GM10847 (cell line): ENCODE measurements around the gene TAAR1.

Experiments used
- POLR2A ChIP-seq: IDR thresholded peaks from 2 replicates; pipeline ENCODE4 v1.6.1; 2011; ENCODE audit not compliant: insufficient read length; ENCODE audit errors: extremely low read depth

The TAAR1 gene

DNA sequence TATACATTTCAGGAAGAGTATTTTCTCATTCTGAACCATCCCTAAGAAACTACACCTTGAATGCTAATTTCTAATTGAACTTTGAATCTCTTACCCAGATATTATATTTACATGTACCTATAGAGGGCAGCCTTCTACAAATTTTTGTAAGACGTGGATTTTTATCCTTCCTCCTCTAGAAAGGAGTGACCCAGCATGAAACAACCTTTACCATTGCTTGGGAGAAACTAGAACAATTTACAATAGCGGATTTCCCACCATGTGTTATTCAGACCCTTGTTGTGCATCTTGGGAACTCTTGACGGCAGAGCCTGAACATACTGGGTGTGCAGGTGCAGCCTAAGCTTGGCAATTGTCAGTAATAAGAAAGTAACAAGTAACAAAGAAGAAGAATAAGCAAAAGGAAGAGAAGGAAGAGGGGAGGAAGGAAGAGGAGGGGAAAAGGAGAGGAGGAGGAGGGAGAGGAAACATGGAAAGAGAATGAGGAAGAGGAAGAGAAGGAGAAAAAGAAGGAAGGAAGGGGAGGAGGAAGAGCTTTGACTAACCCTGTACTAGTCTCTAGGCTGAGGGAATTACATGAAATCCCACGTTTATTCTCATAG lies 10.8 kb upstream of the TAAR1 start:
- TF ChIP-seq POLR2A: no peak

DNA sequence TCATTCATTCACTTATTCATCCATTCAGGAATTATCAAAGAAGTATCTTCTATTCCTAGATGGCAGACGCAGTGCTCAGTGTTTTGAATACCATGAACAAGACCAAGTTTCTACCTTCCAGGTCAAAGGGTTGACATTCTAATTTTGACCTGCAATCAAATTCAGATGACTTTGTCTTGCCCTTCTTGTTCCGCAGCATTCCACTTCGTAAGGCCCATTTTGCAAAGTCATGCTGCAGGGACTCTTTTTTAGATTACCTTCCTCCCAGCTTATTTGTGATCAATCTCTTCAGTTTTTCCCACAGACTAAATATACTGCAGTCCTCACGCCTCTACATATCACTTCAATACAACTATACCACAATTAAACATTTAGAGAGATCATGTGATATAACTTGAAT lies 7.1 kb upstream of the TAAR1 start:
- no peak for TF ChIP-seq POLR2A

DNA sequence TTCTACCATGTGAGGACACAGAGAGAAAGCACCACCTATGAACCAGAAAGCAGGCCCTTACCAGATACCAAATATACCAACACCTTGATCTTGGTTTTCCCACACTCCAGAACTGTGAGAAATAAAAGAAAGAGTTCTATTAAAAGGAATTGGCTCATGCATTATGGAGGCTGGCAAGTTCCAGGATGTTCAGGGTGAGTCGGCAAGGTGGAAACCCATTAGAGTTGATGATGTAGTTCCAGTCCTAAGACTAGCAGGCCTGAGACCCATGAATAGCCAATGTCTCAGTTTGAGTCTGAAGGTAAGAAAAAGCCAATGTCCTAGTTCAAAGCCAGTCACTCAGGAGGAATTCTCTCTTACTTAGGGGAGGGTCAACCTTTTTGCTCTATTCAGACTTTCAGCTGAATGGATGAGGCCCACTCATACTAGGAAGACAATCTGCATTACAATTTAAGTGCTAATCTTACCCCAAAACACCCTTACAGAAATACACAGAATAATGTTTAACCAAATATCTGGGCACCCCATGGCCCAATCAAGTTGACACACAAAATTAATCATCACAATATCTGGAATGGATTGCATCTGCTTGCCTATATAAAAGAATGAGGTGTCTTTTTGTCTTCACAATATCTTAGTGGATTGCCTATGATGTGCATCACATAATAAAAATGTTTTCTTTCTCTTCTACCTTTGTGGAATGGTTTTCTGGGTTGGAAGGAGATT lies 5.5 kb upstream of the TAAR1 start:
- no peak for TF ChIP-seq POLR2A

DNA sequence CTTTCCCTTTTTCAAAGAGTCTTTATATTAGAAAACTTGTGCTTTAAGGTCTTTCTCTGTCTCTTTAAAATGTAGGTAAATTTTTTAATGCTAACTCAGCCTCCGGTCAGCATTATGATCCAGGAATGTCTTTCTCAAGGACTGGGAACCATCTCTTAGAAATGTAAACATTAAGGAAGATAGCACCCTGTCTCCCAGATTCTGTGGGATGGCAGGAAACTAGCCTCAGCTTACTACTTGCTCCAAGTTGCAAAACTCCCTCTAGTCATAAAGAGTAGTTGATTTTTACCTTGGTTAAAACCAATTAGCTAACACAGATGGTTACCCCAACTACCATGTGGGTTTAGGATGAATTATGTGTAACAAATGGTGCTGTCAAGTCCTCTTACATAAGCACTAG lies 4.7 kb upstream of the TAAR1 start:
- TF ChIP-seq POLR2A: no peak

DNA sequence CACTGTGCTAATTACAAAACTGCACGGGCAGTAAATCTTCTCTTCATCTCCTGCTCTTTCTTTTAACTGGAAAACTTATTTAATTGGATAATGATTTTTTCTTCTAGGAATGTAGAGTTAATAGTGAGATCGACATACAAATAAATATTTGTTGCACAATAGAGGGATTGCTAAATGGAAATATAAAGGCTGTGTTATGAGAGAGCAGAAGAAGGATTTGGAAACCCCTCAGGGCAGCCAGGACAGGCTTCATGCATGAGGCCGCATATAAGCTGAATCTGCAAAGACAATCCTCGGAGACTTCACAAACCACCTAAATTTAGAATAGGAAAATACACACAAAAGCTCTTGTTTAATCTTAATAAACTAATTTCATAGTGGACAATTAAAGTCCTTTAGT lies 2.9 kb upstream of the TAAR1 start:
- TF ChIP-seq POLR2A: no peak

DNA sequence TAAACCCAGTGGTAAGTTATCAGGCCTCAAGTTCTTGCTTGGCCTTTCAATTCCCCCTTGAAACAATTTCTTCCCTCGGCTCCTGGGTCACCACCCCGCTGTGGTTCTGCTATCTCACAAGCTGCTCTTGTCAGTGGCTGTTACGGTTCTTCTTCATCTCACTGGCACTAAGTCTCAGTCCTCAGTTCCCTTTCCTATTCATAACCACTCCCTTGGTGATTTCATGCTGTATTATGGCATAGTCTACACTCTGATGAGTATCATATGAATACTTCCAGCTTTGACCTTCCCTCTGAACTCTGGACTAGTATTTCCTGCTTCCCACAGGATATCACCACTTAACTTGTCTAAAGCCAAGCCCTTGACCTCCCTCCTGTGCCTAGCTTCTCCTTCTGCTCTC lies 7.9 kb downstream of the TAAR1 start:
- TF ChIP-seq POLR2A: no peak

DNA sequence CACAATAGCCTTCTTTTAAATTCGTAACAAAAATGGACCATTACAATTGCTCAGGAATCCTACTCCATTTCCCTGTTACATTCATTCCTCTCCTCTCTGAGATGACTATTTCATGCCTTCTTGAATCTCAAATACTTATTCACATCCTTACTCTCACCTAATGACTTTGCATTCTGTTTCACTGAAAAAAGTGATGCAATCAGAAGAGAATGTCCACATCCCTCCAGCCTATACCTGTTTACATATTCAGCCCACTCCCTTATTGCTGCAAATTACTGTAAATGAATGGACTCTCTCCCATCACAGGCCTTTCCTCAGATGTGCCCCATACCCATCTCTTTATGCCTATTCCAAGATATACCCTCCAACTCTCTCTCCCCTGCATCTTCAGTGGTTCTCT lies 8.6 kb downstream of the TAAR1 start:
- no peak for TF ChIP-seq POLR2A

DNA sequence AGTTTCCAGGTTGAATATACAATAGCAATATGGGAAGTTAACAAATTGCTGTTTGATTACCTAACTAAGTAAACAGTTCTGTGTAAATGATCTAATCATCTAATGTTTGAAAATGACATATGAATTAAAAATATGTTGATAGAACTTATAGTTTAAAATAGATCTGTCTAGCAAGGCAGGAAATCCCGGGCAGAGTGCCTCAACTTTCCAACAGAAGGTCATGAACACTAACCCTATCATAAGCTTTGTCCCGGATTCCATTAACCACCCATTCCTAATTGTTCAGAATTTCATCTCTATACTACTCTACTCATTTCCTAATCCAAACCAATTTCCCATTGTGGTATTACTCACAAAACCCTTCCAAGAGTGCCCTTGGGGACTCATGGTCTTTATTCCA lies 10.2 kb downstream of the TAAR1 start:
- TF ChIP-seq POLR2A: no peak

DNA sequence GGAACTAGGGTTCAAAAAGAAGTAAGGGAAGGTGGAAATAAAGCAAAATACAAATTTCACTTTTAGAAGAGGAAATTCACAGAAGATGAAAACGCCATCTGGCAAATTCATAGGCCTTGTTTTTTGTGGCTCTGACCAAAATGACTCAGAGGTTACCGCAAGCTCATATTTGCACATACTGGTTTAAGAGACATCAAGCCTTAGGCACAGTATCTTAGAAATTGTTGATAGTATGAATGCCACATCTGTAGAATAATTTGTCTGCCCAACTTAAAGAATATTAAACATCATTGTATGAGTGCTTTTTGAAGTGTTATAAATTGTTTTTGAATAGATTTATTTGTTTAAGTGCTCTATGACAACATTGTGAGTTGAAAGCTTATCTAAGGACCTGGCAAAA lies 10.6 kb downstream of the TAAR1 start:
- no peak for TF ChIP-seq POLR2A

DNA sequence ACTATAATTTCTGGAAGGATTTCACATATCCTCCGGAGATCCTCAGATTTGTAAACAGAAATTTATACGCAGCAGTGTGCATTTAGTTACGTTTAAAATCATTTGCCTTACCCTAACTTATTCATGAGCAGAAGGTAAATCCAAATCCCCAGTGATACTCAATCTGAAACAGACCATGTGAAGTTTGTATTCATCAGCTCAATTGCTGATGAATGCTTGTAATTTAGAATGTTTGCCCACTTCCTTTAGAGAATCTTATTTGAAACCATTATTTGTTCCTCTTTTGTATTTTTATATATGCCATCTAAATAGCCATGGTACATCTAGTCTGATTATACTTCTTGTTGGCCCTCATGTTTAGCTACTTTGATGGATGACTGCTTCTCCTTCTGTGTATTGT lies 15.4 kb downstream of the TAAR1 start:
- no peak for TF ChIP-seq POLR2A

DNA sequence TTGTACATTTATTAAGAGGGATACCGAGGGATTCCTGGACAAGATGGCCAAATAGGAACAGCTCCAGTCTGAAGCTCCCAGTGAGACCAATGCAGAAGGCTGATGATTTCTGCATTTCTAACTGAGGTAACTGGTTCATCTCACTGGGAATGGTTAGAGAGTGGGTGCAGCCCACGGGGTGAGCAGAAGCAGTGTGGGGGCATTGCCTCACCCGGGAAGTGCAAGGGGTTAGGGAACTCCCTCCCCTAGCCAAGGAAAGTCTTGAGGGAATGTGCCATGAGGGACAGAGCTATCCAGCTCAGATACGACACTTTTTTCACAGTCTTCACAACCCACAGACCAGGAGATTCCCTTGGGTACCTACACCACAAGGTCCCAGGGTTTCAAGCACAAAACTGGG lies 24.2 kb downstream of the TAAR1 start:
- TF ChIP-seq POLR2A: no peak

DNA sequence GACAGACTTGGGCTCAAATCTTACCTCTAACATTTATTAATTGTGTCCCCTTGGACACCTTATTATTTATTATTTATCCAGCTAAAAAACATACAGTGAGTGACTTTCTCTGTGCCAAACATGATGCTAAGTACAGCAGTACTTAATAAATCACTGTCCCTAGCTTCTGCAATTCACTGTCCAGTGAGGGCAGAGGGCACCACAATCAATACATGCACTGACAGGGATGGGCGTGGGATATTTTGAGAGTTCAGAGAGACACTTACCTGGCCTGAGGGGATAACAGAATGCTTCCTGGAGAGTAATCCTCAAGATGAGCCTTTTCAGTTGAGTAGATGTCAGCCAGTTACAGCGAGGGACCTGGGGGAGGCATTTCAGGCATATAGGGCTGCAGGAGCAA lies 25.6 kb downstream of the TAAR1 start:
- TF ChIP-seq POLR2A: no peak

DNA sequence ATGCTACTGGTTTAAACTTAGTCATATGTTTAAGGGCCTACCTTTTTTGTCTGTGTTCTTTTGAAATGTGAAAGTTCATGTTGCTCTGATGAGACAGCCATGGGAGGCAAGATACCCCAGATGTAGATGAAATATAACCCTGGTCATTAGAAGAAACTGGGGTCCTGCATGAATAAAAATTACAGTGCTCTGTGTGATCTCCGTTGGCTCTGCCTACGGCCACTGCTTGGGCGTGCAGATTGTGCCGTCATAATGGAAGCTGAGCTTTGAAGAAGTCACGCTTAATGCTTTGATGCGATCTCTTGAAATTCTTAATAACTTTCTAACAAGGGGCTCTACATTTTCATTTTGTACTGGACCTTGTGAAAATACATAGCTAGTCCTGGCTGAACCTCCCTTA lies 34.8 kb downstream of the TAAR1 start, which contains the start of gene TAAR2:
TSS of gene TAAR2 (minus strand) at position 101 of the 400 bp plus-strand sequence. CDS start at position 101, 0 bp downstream.
- TF ChIP-seq POLR2A: no peak

DNA sequence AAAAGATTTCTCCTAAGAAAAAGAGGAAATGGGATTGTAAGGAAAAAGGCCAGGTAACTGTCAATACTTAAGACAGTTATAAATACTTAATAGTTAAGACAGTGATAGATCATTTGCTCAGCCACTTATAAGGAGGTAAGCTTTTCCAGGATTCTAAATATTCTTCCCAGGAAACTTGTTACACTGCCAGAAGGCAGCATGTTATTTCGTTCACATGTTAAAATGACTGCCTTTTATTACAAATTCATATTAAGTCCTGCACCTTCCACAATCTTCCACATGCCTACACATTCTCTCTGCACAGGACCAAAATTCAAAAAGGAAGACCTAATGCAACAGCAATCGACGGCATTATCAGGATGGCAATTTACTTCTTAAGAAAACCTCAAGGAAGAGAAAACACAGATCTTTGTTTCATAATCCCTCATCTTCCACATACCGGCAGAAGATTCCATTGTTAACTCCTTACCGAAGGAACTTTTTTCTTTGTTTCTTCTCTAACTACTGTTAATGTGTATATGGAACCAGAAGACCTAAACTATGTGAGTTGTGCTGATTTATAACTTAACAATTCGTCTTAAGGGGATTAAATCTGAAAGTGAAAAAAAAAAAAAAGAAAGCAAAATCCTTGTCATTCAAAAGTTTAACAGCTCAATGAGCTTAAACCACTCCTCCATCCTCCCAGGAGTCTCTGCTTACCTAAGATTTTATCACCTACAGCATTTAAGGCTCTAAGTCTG lies 35.7 kb downstream of the TAAR1 start:
- no peak for TF ChIP-seq POLR2A

DNA sequence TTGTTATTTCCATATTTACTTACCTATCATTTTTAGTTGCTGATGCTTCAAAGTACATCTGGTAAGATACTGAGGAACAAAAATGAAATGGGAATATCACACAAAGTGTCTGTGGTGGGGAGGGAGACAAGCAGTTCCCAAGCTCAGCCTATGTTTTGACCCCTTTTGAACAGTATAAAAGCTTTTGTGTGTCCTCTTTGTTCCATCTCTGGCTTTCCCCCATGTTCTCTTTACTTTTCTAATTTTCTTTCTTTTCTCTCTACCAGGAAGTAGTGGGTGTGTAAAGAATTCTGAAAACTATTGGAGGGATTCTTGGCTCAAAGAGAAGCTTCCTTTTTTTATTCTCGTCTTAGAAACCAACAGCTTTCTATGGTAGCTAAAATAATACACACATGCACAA lies 42.3 kb downstream of the TAAR1 start:
- TF ChIP-seq POLR2A: no peak

DNA sequence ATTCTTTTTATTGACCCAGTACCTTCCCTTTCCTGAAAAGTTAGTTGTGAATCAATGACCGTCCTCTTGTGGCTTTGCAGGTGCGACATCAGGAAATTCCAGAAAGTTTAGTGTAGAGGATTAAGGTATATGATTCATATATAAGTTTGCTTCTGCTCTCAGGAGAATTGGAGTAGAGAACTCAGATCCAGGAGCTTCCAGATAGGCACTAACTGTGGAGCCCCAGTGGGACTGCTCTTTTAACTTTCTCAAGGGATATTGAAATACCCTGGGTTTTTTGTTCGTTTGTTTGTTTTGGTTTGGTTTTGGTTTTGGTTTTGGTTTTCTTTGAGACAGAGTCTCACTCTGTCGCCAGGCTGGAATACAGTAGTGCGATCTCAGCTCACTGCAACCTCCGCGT lies 44.4 kb downstream of the TAAR1 start:
- no peak for TF ChIP-seq POLR2A
